NCI-H748 treated with DMSO at 0.1 percent for 48 hours (cell line): Measurements from ENCODE around the gene RBM46.

Source experiments
- DNase-seq: peaks from one replicate; lab custom pipeline; 2025; lab: John Stamatoyannopoulos, UW

RBM46 gene

GRCh38 chr4:154781126-154781982, at the start of gene RBM46:
Gene RBM46, plus strand, starts transcription at chr4:154781272. Its CDS starts 15,481 bp downstream, at chr4:154796753.
- no peak for DNase-seq

- no peak for DNase-seq
Observed at GRCh38 chr4:154731756-154732155, 49.3 kb upstream of the RBM46 start.

GRCh38 chr4:154732669-154733068, 48.4 kb upstream of the RBM46 start:
- no peak for DNase-seq

- DNase-seq, result no peak
Observed at GRCh38 chr4:154736770-154737169, 44.3 kb upstream of the RBM46 start.

GRCh38 chr4:154738426-154738825, 42.6 kb upstream of the RBM46 start:
- DNase-seq, result no peak

- no peak for DNase-seq
Observed at GRCh38 chr4:154739111-154739510, 42.0 kb upstream of the RBM46 start.

- no peak for DNase-seq
Observed at GRCh38 chr4:154740462-154740861, 40.6 kb upstream of the RBM46 start.

- DNase-seq, result no peak
Observed at GRCh38 chr4:154741131-154741665, 39.9 kb upstream of the RBM46 start.

- no peak for DNase-seq
Observed at GRCh38 chr4:154741922-154742850, 38.9 kb upstream of the RBM46 start.

GRCh38 chr4:154743683-154744340, 37.3 kb upstream of the RBM46 start, which contains the start of gene LRAT:
Gene LRAT, plus strand, starts transcription at chr4:154744000. Its CDS starts 327 bp downstream, at chr4:154744327.
- peak; percentile 37 for DNase-seq

GRCh38 chr4:154744341-154744926, 36.6 kb upstream of the RBM46 start:
- no peak for DNase-seq

- DNase-seq, result no peak
Observed at GRCh38 chr4:154757713-154758112, 23.4 kb upstream of the RBM46 start.

- DNase-seq, result no peak
Observed at GRCh38 chr4:154760895-154761294, 20.2 kb upstream of the RBM46 start.

GRCh38 chr4:154778264-154778663, 2.8 kb upstream of the RBM46 start:
- no peak for DNase-seq

- no peak for DNase-seq
Observed at GRCh38 chr4:154779362-154779947, 1.6 kb upstream of the RBM46 start.

- no peak for DNase-seq
Observed at GRCh38 chr4:154781983-154782293, 866 bp downstream of the RBM46 start.

GRCh38 chr4:154807042-154807630, 26.1 kb downstream of the RBM46 start:
- DNase-seq, result no peak

GRCh38 chr4:154818230-154818629, 37.2 kb downstream of the RBM46 start:
- DNase-seq, result no peak

GRCh38 chr4:154822775-154823174, 41.7 kb downstream of the RBM46 start:
- DNase-seq, result no peak

GRCh38 chr4:154836030-154836429, 55.0 kb downstream of the RBM46 start:
- no peak for DNase-seq

GRCh38 chr4:154836513-154836912, 55.4 kb downstream of the RBM46 start:
- DNase-seq, result no peak
